GM12892 (cell line): ENCODE results near the gene CPT1B.

ENCODE experiments used
- POLR2A ChIP-seq: IDR thresholded peaks from 2 replicates; pipeline ENCODE4 v1.6.1; 2011; ENCODE audit warnings: low read depth, low read length, control low read depth
- POLR2AphosphoS5 ChIP-seq: IDR thresholded peaks from 2 replicates; pipeline ENCODE4 v1.6.1; 2011; ENCODE audit warnings: low read depth, low read length, control low read depth
- TAF1 ChIP-seq: IDR thresholded peaks from 2 replicates; pipeline ENCODE4 v1.6.1; 2011; ENCODE audit warnings: low read depth, mild to moderate bottlenecking, control low read depth, low read length, borderline replicate concordance

DNA sequence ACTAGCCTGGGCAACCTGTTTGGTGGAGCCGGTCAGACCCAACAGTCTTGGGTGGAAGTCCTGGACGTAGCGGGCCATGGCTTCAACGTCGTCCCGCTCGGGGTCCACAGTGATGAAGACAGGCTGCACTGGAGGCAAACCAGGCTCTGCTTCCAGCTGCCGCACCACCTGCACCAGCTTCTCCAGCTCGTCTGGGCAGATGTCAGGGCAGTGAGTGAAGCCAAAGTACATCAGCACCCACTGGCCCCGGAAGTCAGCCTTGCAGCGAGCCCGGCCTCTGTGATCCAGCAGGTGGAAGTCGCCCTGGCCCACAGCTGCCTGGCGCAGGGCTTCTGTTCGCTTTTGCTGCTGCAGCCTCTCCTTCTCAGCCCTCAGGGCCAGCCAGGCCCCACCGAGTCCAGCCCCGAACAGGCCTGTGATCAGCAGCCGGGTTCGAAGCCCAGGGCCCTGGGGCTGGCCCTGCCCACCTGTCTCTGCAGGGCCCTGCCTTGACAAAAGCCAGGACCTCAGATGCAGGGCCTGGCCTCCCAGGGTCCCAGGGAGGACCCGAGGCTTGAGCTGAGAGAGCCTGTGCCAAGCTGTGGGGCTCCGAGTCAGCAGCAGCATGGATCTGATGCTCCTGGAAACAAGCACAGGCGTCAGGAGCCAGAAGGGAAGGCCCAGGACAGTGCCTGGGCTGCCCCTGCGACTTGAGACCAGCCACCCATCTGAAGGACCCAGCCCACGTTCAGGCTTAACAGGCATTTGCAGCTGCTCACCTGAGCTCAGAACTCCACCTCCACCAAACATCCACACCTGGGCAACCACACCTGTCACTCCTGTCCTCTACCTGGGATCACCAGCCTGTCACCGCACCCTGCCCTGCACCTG is 54.2 kb downstream of the CPT1B start:
- TF ChIP-seq POLR2AphosphoS5 (no peak; the same call in 1 of the 2 replicates), POLR2A (peak; percentile 33; the same call in 1 of the 2 replicates), TAF1 (no peak)
